Loucy (cell line): Measurements from ENCODE around the gene KDM4B.

Experiments used
- EZH2phosphoT487 ChIP-seq: fragments of 200-600 bp; IDR thresholded peaks from 2 replicates; pipeline ENCODE4 v1.6.1; 2018; ENCODE audit warnings: antibody characterized with exemption, mild to moderate bottlenecking, moderate library complexity, borderline replicate concordance
- TF ChIP-seq, protein P1 (sequence below): fragments of 200-600 bp; sonication (generic); conservative IDR thresholded peaks from 2 replicates; pipeline ENCODE4 v1.5.1; 2014; ENCODE audit warnings: mild to moderate bottlenecking, antibody characterized with exemption, low read length

DNA sequence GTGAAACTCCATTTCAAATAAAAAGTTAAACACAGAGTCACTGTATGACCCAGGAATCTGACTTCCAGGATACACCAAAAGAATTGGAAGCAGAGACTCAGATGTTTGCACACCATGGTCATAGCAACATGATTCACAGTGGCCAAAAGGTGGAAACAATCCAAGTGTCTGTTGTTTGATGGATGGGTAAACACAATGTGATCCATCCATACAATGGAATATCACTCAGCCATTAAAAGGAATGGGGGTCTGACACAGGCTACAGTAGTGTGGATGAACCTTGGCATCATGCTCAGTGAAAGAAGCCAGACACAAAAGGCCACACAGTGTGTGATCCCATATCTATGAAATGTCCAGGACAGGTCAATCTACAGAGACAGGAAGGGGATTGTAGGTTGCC, 197.3 kb downstream of the KDM4B start:
- TF ChIP-seq, protein P1, sequence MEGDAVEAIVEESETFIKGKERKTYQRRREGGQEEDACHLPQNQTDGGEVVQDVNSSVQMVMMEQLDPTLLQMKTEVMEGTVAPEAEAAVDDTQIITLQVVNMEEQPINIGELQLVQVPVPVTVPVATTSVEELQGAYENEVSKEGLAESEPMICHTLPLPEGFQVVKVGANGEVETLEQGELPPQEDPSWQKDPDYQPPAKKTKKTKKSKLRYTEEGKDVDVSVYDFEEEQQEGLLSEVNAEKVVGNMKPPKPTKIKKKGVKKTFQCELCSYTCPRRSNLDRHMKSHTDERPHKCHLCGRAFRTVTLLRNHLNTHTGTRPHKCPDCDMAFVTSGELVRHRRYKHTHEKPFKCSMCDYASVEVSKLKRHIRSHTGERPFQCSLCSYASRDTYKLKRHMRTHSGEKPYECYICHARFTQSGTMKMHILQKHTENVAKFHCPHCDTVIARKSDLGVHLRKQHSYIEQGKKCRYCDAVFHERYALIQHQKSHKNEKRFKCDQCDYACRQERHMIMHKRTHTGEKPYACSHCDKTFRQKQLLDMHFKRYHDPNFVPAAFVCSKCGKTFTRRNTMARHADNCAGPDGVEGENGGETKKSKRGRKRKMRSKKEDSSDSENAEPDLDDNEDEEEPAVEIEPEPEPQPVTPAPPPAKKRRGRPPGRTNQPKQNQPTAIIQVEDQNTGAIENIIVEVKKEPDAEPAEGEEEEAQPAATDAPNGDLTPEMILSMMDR: no peak
- no peak for TF ChIP-seq EZH2phosphoT487
